A549 (cell line): Measurements from ENCODE around the gene PJVK. TPM values are rescaled to one million over a fixed set of nuclear protein-coding genes. Genes with fewer than 3 reads are reported as not detected.

Experiments used
- ATAC-seq, 2 experiments: fragments of 200-7000 bp in 1 of 2; fragments of >200 bp in 1 of 2; cut with Nextera tagmentation in 1 of 2; cut with Tn5 transposase in 1 of 2; 3 replicates each; pipeline versions ENCODE4 v1.8.0 to v1.9.1; 2018 to 2020; ENCODE audit warnings: mild to moderate bottlenecking in 1 of 2, moderate library complexity in 1 of 2
- CTCF ChIA-PET: fragments of 300-600 bp; sonication (Branson Sonifier 250); formaldehyde crosslinking; extraction: SDS; loops from one replicate; lab custom pipeline; 2021; ENCODE audit warnings: antibody characterized with exemption, inconsistent platforms; lab: Yijun Ruan, JAX
- POLR2A ChIA-PET: fragments of 350-600 bp; formaldehyde crosslinking; extraction: SDS; loops from one replicate; lab custom pipeline; 2021; ENCODE audit warnings: antibody characterized with exemption, inconsistent platforms; lab: Yijun Ruan, JAX
- DNase-seq, 2 experiments: peaks; one replicate each; pipeline versions ENCODE4 v3.0.0 to v3.0.0-alpha.2; 2011 to 2016; ENCODE audit warnings: low read depth in 1 of 2, low spot score in 1 of 2
- FAIRE-seq: peaks from 2 replicates; lab custom pipeline; 2011; peaks lifted over from hg19 to GRCh38; lab: Jason Lieb, UNC
- H3K27ac ChIP-seq, 2 experiments: fragments of >200 bp; sonication (Bioruptor Twin); formaldehyde crosslinking; 3 replicates each; pipeline ENCODE4 v1.5.1; 2016 to 2017
- H3K4me1 ChIP-seq: fragments of >200 bp; sonication (Bioruptor Twin); formaldehyde crosslinking; 3 replicates; pipeline ENCODE4 v1.6.1; 2016
- H3K4me2 ChIP-seq: fragments of >200 bp; sonication (Bioruptor Twin); formaldehyde crosslinking; 3 replicates; pipeline ENCODE4 v1.6.1; 2016
- H3K4me3 ChIP-seq: fragments of >200 bp; sonication (Bioruptor Twin); formaldehyde crosslinking; 3 replicates; pipeline ENCODE4 v1.5.1; 2016
- H3K9me3 ChIP-seq: fragments of >200 bp; sonication (Bioruptor Twin); formaldehyde crosslinking; 3 replicates; pipeline ENCODE4 v1.6.1; 2016
- EHF ChIP-seq: fragments of 250-450 bp; sonication (Bioruptor Pico); IDR thresholded peaks from 2 replicates; pipeline ENCODE4 v1.5.0; 2020; ENCODE audit warnings: mild to moderate bottlenecking
- EP300 ChIP-seq, 2 experiments: fragments of >200 bp; sonication (Bioruptor Twin); formaldehyde crosslinking; IDR thresholded peaks; 2 replicates in 1 of 2; 3 replicates in 1 of 2; pipeline ENCODE4 v1.6.1; 2016 to 2017
- FOSB ChIP-seq: fragments of 250-450 bp; sonication (Bioruptor Pico); IDR thresholded peaks from 2 replicates; pipeline ENCODE4 v1.5.0; 2020; ENCODE audit warnings: mild to moderate bottlenecking, moderate library complexity
- FOXS1 ChIP-seq: fragments of 250-450 bp; sonication (Bioruptor Pico); IDR thresholded peaks from 2 replicates; pipeline ENCODE4 v1.5.0; 2020; ENCODE audit warnings: mild to moderate bottlenecking, moderate library complexity
- HOXA7 ChIP-seq: fragments of 250-450 bp; sonication (Bioruptor Pico); IDR thresholded peaks from 2 replicates; pipeline ENCODE4 v1.5.0; 2020; ENCODE audit warnings: mild to moderate bottlenecking, moderate library complexity
- HOXB13 ChIP-seq: fragments of 250-450 bp; sonication (Bioruptor Pico); IDR thresholded peaks from 2 replicates; pipeline ENCODE4 v1.5.0; 2020; ENCODE audit warnings: low read depth, mild to moderate bottlenecking, moderate library complexity
- NR3C1 ChIP-seq: fragments of >200 bp; sonication (Bioruptor Twin); formaldehyde crosslinking; IDR thresholded peaks from 3 replicates; pipeline ENCODE4 v1.6.1; 2017
- PHF8 ChIP-seq: fragments of 200-600 bp; sonication (generic); IDR thresholded peaks from 2 replicates; pipeline ENCODE4 v1.6.1; 2016; ENCODE audit warnings: low read depth, mild to moderate bottlenecking, antibody characterized with exemption, moderate library complexity, borderline replicate concordance
- POLR2A ChIP-seq: IDR thresholded peaks from 2 replicates; pipeline ENCODE4 v1.6.1; 2012; ENCODE audit warnings: mild to moderate bottlenecking, low read length
- RCOR1 ChIP-seq: fragments of 150-350 bp; IDR thresholded peaks from 2 replicates; pipeline ENCODE4 v1.6.1; 2014; ENCODE audit warnings: antibody characterized with exemption, low read length, low read depth
- RNF2 ChIP-seq: fragments of 200-600 bp; sonication (generic); IDR thresholded peaks from 2 replicates; pipeline ENCODE4 v1.6.1; 2016; ENCODE audit warnings: low read depth, mild to moderate bottlenecking, antibody characterized with exemption, moderate library complexity, borderline replicate concordance
- SMC3 ChIP-seq: fragments of >200 bp; sonication (Bioruptor Twin); formaldehyde crosslinking; IDR thresholded peaks from 3 replicates; pipeline ENCODE4 v1.6.1; 2018; ENCODE audit warnings: inconsistent platforms
- SREBF2 ChIP-seq: fragments of 450-650 bp; IDR thresholded peaks from 2 replicates; pipeline ENCODE4 v1.6.1; 2014; ENCODE audit warnings: mild to moderate bottlenecking, moderate library complexity
- TFCP2L1 ChIP-seq: fragments of 250-450 bp; sonication (Bioruptor Pico); IDR thresholded peaks from 2 replicates; pipeline ENCODE4 v1.5.0; 2021; ENCODE audit warnings: mild to moderate bottlenecking
- ZFP36 ChIP-seq: fragments of 450-650 bp; IDR thresholded peaks from 2 replicates; pipeline ENCODE4 v1.6.1; 2014; ENCODE audit warnings: borderline replicate concordance; ENCODE audit not compliant: partially characterized antibody
- ZNF302 ChIP-seq: fragments of 250-450 bp; sonication (Bioruptor Pico); IDR thresholded peaks from 2 replicates; pipeline ENCODE4 v1.9.0; 2021; ENCODE audit warnings: inconsistent platforms, mild to moderate bottlenecking, moderate library complexity
- ZSCAN20 ChIP-seq: fragments of 250-450 bp; sonication (Bioruptor Pico); IDR thresholded peaks from 2 replicates; pipeline ENCODE4 v1.8.0; 2022; ENCODE audit warnings: mild to moderate bottlenecking, moderate library complexity
- WGBS: methylation state at CpG from one replicate; pipeline ENCODE4 v1.1.6; 2017; ENCODE audit errors: missing lambda C conversion rate; 5-methylcytosine and 5-hydroxymethylcytosine counted together
- polyA plus RNA-seq, 4 experiments: library from polyadenylated mRNA; depleted of rRNA in 3 of 4; stranded (reverse); fragments of >200 nt; fragmentation: RNase III in 1 of 4; extraction: RNeasy Plus Mini Kit Qiagen cat#74134 plus additional on column Dnase treatment in 1 of 4; gene quantifications; 2 replicates in 3 of 4; 3 replicates in 1 of 4; pipeline ENCODE4 v1.2.3, GENCODE V29; 2011 to 2017
- TF ChIP-seq, protein P1 (sequence below): fragments of 250-450 bp; sonication (Bioruptor Pico); IDR thresholded peaks from 2 replicates; pipeline ENCODE4 v1.5.0; 2020; ENCODE audit warnings: low read depth, mild to moderate bottlenecking, moderate library complexity
- TF ChIP-seq, protein P2 (sequence below): fragments of >200 bp; sonication (Bioruptor Twin); formaldehyde crosslinking; IDR thresholded peaks from 2 replicates; pipeline ENCODE4 v1.6.1; 2016
- TF ChIP-seq, protein P3 (sequence below): IDR thresholded peaks from 2 replicates; pipeline ENCODE4 v1.6.1; 2012
- TF ChIP-seq, protein P4 (sequence below): IDR thresholded peaks from 2 replicates; pipeline ENCODE4 v1.6.1; 2012
- TF ChIP-seq, protein P5 (sequence below): fragments of 200-600 bp; sonication (generic); IDR thresholded peaks from 2 replicates; pipeline ENCODE4 v1.6.1; 2016; ENCODE audit warnings: antibody characterized with exemption, mild to moderate bottlenecking, moderate library complexity
- TF ChIP-seq, protein P6 (sequence below): fragments of 150-350 bp; IDR thresholded peaks from 2 replicates; pipeline ENCODE4 v1.6.1; 2014; ENCODE audit warnings: low read depth, mild to moderate bottlenecking, low read length

Gene PJVK
- polyA plus RNA-seq, 2 of the 4 experiments (the other 2 are of a cell fraction): 3.6 to 10.1 TPM

DNA sequence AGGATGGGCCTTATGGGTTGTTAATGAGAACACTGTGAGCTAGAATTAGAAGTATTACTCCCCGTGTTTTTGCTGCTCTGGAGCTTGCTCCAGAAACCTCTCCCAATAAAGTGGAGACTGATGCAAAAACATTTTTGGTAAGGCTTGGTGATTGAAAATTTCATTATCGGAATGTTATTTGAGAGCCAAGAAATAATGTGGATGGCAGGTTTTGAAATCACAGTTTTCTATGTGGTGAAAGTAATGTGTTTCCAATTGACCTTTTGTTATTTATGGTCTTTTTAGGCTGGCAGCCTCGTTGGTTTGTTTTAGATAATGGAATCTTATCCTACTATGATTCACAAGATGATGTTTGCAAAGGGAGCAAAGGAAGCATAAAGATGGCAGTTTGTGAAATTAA lies 34.2 kb downstream of the PJVK start:
- ChIA-PET POLR2A (no interaction called here), CTCF (interaction anchor here (1.1 kb wide), 1 partner anchor 37 kb away, joined by 3 read pairs; no protein-coding TSS in a partner anchor)
- ATAC-seq (no peak), DNase-seq (no peak), FAIRE-seq (no peak)
- 69% methylated on average over 3 of the region's 3 CpGs for WGBS
- Histone ChIP-seq H3K9me3 (no peaks in the 10 kb centered on the region), H3K4me2 (peak overlapping the region; percentile 52; the same call in 1 of the 3 replicates), H3K4me3 (no peak overlapping the region), H3K27ac (no peak overlapping the region), H3K4me1 (peaks cover 40% of the 10 kb centered on the region)
- no peak for TF ChIP-seq FOSB (CRISPR knock-in tag)
- no peak for TF ChIP-seq ZNF302 (CRISPR knock-in tag)
- TF ChIP-seq HOXB13 (CRISPR knock-in tag): no peak
- no peak for TF ChIP-seq HOXA7 (CRISPR knock-in tag)
- TF ChIP-seq, protein P1, sequence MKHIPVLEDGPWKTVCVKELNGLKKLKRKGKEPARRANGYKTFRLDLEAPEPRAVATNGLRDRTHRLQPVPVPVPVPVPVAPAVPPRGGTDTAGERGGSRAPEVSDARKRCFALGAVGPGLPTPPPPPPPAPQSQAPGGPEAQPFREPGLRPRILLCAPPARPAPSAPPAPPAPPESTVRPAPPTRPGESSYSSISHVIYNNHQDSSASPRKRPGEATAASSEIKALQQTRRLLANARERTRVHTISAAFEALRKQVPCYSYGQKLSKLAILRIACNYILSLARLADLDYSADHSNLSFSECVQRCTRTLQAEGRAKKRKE (CRISPR knock-in tag): no peak
- TF ChIP-seq, protein P2, sequence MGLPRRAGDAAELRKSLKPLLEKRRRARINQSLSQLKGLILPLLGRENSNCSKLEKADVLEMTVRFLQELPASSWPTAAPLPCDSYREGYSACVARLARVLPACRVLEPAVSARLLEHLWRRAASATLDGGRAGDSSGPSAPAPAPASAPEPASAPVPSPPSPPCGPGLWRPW: no peak
- no peak for TF ChIP-seq TFCP2L1 (CRISPR knock-in tag)
- TF ChIP-seq, protein P3, sequence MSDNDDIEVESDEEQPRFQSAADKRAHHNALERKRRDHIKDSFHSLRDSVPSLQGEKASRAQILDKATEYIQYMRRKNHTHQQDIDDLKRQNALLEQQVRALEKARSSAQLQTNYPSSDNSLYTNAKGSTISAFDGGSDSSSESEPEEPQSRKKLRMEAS: no peak
- TF ChIP-seq, protein P4, sequence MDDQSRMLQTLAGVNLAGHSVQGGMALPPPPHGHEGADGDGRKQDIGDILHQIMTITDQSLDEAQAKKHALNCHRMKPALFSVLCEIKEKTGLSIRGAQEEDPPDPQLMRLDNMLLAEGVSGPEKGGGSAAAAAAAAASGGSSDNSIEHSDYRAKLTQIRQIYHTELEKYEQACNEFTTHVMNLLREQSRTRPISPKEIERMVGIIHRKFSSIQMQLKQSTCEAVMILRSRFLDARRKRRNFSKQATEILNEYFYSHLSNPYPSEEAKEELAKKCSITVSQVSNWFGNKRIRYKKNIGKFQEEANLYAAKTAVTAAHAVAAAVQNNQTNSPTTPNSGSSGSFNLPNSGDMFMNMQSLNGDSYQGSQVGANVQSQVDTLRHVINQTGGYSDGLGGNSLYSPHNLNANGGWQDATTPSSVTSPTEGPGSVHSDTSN: no peak
- no peak for TF ChIP-seq RNF2
- no peak for TF ChIP-seq FOXS1
- no peak for TF ChIP-seq EP300 (IDR thresholded peaks at IDR 0.05)
- no peak for TF ChIP-seq PHF8
- TF ChIP-seq EHF (CRISPR knock-in tag): no peak
- TF ChIP-seq NR3C1: no peak
- no peak for TF ChIP-seq ZFP36
- no peak for TF ChIP-seq RCOR1
- TF ChIP-seq, protein P5, sequence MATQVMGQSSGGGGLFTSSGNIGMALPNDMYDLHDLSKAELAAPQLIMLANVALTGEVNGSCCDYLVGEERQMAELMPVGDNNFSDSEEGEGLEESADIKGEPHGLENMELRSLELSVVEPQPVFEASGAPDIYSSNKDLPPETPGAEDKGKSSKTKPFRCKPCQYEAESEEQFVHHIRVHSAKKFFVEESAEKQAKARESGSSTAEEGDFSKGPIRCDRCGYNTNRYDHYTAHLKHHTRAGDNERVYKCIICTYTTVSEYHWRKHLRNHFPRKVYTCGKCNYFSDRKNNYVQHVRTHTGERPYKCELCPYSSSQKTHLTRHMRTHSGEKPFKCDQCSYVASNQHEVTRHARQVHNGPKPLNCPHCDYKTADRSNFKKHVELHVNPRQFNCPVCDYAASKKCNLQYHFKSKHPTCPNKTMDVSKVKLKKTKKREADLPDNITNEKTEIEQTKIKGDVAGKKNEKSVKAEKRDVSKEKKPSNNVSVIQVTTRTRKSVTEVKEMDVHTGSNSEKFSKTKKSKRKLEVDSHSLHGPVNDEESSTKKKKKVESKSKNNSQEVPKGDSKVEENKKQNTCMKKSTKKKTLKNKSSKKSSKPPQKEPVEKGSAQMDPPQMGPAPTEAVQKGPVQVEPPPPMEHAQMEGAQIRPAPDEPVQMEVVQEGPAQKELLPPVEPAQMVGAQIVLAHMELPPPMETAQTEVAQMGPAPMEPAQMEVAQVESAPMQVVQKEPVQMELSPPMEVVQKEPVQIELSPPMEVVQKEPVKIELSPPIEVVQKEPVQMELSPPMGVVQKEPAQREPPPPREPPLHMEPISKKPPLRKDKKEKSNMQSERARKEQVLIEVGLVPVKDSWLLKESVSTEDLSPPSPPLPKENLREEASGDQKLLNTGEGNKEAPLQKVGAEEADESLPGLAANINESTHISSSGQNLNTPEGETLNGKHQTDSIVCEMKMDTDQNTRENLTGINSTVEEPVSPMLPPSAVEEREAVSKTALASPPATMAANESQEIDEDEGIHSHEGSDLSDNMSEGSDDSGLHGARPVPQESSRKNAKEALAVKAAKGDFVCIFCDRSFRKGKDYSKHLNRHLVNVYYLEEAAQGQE: no peak
- no peak for TF ChIP-seq ZSCAN20 (CRISPR knock-in tag)
- no peak for TF ChIP-seq SREBF2

DNA sequence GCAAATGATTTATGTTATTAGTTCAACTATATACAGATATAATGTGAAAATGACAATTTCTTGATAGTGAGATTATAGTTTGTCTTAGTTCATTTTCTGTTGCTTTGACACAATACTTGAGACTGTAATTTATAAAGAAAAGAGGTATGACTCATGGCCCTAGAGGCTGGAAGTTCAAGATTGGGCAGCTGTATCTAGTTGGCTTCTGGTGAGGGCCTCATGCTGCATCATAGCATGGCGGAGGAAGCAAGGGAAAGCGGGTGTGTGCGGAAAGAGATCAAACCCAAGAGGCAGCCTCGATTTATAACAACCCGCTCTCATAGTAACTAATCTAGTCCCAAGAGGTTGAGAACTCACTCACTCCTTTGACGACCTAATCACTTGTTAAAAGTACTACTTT lies 40.4 kb downstream of the PJVK start:
- Histone ChIP-seq H3K9me3 (no peaks in the 10 kb centered on the region), H3K4me1 (no peaks in the 10 kb centered on the region), H3K4me2 (no peak overlapping the region), H3K4me3 (no peak overlapping the region), H3K27ac (no peak overlapping the region)
- WGBS: 91% methylated on average over 6 of the region's 6 CpGs
- DNase-seq (no peak), ATAC-seq (no peak), FAIRE-seq (no peak)
- POLR2A ChIA-PET: interaction anchor here (1.3 kb wide), 1 partner anchor 41 kb away, joined by 4 read pairs; the partner anchor contains the start of genes PJVK and PRKRA
- CTCF ChIA-PET: no interaction called here
- TF ChIP-seq SMC3 (no peak), POLR2A (no peak), ZFP36 (no peak), EP300 (IDR thresholded peaks at IDR 0.05) (no peak), HOXA7 (CRISPR knock-in tag) (no peak)
- TF ChIP-seq, protein P6, sequence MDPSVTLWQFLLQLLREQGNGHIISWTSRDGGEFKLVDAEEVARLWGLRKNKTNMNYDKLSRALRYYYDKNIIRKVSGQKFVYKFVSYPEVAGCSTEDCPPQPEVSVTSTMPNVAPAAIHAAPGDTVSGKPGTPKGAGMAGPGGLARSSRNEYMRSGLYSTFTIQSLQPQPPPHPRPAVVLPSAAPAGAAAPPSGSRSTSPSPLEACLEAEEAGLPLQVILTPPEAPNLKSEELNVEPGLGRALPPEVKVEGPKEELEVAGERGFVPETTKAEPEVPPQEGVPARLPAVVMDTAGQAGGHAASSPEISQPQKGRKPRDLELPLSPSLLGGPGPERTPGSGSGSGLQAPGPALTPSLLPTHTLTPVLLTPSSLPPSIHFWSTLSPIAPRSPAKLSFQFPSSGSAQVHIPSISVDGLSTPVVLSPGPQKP: no peak
- TF ChIP-seq, protein P1 (CRISPR knock-in tag): no peak
- TF ChIP-seq, protein P4: no peak
- TF ChIP-seq, protein P5: no peak
